IPS-NIHi7 (cell line): ENCODE results near the gene STAT4.

ENCODE experiments used
- DNase-seq: peaks from one replicate; pipeline ENCODE4 v3.0.0; 2012; ENCODE audit warnings: mixed read lengths; ENCODE audit errors: extremely low spot score

Gene STAT4

GRCh38 chr2:191174442-191174841 is 23.6 kb upstream of the STAT4 start:
- no peak for DNase-seq

DNA sequence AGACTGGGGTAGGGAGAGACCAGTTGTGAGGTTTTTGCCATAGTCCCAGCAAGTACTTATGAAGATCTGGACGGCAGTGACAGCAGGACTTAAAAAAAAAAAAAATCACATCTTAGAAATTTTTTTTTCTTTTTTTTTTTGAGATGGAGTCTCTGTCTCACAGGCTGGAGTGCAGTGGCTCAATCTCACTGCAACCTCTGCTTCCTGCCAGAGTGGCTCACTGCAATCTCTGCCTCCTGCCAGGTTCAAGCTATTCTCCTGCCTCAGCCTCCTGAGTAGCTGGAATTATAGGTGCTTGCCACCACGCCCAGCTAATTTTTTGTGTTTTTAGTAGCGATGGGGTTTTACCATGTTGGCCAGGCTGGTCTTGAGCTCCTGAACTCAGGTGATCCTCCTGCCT is 22.4 kb upstream of the STAT4 start:
- no peak for DNase-seq

DNA sequence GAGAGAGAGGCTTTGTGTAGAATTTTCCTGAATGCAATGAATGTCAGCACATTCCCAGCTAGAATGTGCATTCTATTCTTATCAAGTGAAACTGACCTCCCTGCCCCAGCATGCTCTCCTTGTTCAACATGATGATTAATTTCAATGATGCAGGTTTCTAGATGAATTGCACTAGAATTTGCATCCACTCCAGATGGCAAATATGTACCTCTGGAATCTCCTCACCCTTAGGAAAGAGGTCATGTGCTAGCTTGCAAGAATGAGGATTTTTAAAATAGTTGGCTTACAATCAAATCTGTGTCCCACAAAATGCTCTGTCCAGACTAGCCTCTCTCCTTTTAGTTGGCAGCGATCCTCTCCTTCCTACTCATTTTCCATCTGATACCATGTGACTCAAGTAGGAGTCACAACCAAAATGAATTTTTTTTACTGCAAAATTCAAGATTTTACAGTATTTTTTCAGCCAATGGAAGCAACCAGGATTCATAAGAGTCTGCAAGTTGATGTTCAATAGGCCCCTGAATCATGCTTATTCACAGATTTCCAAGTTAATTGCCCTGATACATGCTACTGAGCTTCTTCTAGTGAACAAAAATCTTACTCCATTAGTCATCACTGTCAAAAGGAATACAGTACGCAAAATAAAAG is 21.0 kb upstream of the STAT4 start:
- no peak for DNase-seq

GRCh38 chr2:191171286-191171685 is 20.5 kb upstream of the STAT4 start:
- no peak for DNase-seq

- DNase-seq: no peak
Observed at GRCh38 chr2:191170773-191171172, 20.0 kb upstream of the STAT4 start.

- DNase-seq: no peak
Observed at GRCh38 chr2:191170301-191170636, 19.5 kb upstream of the STAT4 start.

GRCh38 chr2:191169456-191170300 is 18.9 kb upstream of the STAT4 start:
- DNase-seq: no peak

- DNase-seq: no peak
Observed at GRCh38 chr2:191167766-191168165, 17.0 kb upstream of the STAT4 start.

DNA sequence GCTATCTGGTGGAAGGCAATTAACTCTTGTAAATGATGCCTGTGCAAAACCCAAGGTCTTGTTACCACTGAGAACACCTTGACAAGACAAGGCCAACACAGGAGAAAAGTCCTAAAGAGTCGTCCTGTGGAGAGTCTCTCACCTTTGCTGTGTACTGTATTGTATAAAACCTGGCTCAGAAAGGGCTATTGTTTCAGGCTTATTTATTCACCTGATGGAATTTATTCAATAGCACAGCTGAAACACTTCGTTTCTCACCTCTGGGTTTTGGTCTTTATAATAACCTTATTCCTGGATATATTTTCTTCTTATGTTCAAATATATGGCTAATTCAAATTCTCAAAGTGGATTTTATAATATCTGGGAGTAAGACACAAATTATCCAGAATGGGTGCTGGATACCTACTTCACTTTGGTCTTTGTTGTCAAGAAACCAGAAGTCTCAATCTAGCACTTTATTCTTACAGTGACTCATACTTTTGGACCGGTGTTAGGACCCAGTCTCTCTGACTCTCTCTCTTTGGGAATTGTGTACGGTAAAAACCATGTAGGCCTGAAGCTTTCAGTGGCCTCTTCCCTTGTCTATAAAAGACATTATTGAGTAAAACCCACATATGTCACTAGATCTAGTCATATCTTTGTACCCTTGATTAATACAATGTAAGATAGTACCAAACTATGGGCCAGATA is 16.1 kb upstream of the STAT4 start:
- DNase-seq: no peak

- no peak for DNase-seq
Observed at GRCh38 chr2:191166111-191166755, 15.4 kb upstream of the STAT4 start.

GRCh38 chr2:191165176-191165643 is 14.4 kb upstream of the STAT4 start:
- peak; percentile 49 for DNase-seq

- DNase-seq: no peak
Observed at GRCh38 chr2:191158747-191159146, 8.0 kb upstream of the STAT4 start.

- DNase-seq: no peak
Observed at GRCh38 chr2:191158193-191158592, 7.4 kb upstream of the STAT4 start.

- DNase-seq: no peak
Observed at GRCh38 chr2:191155608-191156071, 4.8 kb upstream of the STAT4 start.

DNA sequence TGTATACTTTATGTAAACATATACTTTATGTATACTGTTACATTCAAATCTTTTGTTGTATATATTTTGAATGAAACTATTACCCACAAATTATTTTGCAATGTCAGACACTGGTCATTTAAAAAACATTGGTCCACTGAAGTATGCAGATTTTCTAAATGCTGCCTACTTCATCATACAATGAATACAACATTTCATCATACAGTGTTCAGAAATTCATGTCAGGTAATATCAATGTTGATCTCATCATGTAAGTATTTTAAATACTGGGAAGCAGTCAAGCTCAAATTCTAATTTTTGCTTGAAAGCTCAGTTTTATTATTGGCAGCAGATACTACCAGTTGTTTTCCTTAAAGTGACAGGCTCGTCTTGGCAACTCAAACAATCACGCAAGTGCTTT is 2.9 kb upstream of the STAT4 start:
- no peak for DNase-seq

DNA sequence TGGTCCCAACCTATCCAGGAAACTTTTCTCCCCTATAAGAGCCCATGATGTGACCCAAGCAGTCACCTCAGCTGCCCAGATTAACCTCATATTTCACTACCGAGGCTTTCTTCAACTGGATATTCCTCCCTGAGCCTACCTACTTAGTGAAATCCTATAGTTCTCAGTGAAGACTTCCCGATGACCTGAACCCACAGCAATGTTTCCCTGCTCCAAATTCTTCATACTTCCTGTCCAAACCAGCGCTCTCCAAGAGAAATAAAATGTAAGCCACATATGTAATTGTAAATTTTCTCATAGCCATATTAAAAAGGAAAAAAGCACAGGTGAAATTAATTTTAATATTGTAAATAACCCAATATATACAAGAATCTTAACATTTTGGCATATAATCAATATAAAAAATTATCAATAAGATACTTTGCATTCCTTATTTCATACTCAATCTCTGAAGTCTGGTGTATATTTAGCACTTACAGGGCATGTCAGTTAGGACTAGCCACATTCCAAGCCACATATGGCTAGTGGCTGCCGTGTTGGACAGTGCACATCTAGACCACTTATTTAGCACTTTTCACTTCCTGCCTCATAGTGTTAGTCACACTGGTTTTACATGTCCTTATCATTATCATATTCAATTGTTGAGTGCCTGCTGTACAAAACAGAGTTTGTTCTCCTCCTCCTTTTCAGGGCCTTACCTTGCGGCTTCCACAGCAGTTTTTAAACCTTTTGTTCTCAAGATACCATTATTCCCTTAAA is 1.9 kb upstream of the STAT4 start:
- DNase-seq: no peak

GRCh38 chr2:191151331-191151730 is 537 bp upstream of the STAT4 start:
- no peak for DNase-seq

DNA sequence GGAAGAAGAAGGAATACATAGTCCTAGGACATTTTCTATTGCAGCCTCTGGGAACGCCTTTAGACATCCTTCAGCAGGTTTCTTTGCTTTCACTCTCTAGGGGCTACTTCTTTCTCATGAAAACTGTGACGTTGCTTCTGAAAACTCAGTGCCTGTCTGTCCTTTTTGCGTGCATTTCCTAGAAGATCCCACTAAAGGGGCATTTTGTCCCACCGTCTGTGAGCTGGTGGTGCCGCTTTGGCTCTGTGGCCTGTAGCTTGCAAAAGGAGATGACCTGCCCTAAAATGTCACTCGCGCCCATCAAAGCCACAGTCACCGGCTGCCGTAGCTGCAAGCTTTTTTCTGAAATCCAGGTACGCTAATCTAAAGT is 579 bp downstream of the STAT4 start:
- DNase-seq: no peak

GRCh38 chr2:191149391-191149790 is 1.4 kb downstream of the STAT4 start:
- no peak for DNase-seq

DNA sequence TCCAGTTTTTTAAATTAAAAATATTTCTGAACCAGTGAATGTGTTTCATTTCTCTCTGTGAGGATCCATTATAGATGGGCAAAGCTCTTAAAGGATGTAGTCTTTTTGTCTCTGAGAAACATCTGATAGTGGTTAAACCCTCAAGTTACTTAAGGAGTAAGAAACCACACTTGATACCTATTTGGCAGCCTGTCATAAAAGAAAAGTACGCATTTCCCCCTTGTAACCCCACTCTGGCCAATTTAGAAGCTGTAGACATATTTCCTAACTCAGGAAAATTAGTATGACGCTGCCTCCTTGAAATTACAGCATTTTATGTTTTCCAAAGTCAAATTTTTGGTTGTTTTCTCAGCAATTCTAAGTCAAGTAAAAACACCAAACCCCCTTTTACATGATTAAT is 2.0 kb downstream of the STAT4 start:
- DNase-seq: no peak

GRCh38 chr2:191148281-191148680 is 2.5 kb downstream of the STAT4 start:
- no peak for DNase-seq
